ENCODE results near the gene C1orf53.

GRCh38 chr1:197903196-197903514 is 725 bp downstream of the C1orf53 start:
- TF ChIP-seq CTCF (conservative IDR thresholded peaks at IDR 0.05; ENCODE audit: low read length), result no peak
- TF ChIP-seq EZH2phosphoT487 (IDR thresholded peaks at IDR 0.05; ENCODE audit: borderline replicate concordance, low read depth, low read length), result no peak

All from OCI-LY7 (cell line).